C4-2B (cell line): ENCODE results near the gene FGFR3.

Experiments
- H3K27ac ChIP-seq: fragments of 450-650 bp; 2 replicates; pipeline ENCODE4 v1.5.1; 2017
- ZFX ChIP-seq: fragments of 450-650 bp; IDR thresholded peaks from 2 replicates; pipeline ENCODE4 v1.6.1; 2017
- TF ChIP-seq, protein P1 (sequence below): fragments of 450-650 bp; conservative IDR thresholded peaks from 2 replicates; pipeline ENCODE4 v1.5.1; 2017; ENCODE audit warnings: mild to moderate bottlenecking

FGFR3 gene

DNA sequence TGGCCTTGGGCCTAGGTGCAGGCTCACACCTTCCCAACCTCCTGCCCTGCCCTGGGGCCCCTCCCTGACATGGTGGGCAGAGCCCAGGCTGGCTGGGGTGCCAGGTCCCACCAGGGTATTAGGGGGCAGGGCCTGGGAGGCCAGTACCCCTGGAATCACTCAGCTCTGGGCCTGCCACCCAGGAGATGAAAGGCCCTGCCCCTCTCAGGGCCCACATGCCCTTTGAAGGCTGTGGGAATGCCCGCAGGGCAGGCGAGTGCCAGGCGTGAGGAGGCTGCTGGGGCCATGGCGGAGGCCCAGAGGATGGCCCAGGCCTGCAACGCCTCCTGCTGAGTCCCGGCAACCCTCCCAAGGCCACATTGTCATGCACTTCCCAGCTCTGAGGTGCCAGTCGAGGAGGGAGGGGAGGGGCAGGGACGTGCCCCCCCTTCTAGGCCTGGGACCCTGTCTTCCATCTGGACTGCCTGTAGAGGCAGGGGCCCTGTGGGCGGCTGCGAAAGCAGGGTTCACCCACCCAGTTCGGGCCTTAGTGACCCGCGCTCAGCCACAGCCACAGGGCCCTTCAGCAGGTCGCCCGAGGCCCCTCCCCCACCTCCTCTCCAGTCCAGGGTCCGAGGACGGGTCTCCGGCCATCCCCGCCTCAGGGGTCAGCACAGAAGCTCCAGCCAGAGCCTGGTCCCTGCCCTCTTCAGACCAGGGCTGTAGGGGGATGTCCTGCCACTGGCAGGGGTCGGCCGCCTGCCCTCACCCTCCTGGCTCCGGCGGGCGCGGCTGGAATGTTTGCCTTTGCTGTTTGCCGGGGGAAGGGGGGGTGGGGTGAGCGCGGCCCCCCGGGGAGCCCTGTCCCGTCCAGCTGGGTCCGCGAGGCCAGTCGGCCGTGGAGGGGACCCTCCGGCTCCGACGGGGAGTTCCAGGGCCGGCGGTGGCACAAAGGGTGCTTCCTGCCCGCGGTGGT lies 26.7 kb upstream of the FGFR3 start:
- TF ChIP-seq ZFX: no peak
- TF ChIP-seq, protein P1, sequence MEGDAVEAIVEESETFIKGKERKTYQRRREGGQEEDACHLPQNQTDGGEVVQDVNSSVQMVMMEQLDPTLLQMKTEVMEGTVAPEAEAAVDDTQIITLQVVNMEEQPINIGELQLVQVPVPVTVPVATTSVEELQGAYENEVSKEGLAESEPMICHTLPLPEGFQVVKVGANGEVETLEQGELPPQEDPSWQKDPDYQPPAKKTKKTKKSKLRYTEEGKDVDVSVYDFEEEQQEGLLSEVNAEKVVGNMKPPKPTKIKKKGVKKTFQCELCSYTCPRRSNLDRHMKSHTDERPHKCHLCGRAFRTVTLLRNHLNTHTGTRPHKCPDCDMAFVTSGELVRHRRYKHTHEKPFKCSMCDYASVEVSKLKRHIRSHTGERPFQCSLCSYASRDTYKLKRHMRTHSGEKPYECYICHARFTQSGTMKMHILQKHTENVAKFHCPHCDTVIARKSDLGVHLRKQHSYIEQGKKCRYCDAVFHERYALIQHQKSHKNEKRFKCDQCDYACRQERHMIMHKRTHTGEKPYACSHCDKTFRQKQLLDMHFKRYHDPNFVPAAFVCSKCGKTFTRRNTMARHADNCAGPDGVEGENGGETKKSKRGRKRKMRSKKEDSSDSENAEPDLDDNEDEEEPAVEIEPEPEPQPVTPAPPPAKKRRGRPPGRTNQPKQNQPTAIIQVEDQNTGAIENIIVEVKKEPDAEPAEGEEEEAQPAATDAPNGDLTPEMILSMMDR: no peak
- H3K27ac ChIP-seq: no peak overlapping the region

DNA sequence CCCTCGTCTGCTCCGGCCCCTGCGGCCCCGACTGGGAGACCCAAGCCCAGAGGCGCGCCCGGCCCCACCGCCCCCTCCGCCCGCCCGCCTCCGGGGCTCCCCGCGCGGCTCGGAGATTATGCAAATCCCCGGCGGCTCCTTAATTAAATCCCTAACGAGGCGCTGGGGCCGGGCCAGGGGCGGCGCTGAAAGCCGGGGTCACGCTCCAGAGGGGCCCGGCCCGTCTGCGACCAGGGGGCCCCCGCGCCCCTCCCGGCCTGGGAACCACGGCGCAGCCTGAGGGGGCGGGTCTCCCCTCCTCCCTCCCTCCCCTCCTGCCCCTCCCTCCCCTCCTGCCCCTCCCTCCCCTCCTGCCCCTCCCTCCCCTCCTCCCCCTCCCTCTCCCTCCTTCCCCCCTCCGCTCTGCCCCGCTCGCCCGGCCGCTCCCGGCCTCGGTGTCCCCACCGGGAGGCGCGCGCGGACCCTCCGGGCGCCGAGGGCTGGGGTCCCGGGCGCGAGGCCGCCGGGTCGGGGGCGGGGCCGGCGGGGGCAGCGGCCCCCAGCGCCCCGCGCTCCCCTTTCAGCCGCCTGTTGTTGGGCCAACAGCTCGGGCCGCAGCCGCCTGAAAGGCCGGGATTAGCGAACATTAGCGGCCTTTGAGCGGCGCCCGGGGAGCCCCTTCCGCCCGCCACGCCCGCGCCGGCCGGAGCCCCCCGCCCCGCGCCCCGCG lies 25.9 kb upstream of the FGFR3 start:
- TF ChIP-seq, protein P1: no peak
- no peak for TF ChIP-seq ZFX
- no peak overlapping the region for H3K27ac ChIP-seq

DNA sequence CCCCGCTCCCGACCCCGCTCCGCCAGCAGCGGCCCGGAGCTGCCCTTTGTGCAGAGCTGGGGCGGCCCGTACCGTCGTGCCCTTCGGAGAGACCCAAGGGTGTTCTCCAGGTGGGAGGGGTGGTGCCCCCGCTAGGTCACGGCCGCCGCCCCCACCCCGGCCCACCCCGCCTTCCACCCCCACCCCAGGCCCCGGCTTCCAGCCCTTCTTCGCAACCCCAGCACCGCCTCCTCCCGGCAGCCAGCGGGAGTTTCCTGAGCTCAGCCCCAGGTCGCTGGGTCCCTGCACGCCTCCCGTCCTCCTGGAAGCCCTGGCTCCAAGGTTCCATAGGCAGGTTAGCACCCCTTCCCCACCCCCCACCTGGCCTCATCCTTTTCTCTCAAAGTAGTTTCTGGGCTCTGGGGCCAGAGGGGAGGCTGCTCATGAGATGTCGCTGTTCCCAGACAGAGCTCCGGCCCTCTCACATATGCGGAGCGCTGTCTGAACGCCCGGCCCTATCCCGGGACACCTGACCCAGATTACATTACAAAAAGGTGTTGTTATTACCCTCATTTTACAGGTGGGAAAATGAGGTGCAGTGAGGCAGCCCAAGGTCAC lies 25.2 kb upstream of the FGFR3 start:
- TF ChIP-seq ZFX: no peak
- TF ChIP-seq, protein P1: no peak; the same call in 1 of the 2 replicates

DNA sequence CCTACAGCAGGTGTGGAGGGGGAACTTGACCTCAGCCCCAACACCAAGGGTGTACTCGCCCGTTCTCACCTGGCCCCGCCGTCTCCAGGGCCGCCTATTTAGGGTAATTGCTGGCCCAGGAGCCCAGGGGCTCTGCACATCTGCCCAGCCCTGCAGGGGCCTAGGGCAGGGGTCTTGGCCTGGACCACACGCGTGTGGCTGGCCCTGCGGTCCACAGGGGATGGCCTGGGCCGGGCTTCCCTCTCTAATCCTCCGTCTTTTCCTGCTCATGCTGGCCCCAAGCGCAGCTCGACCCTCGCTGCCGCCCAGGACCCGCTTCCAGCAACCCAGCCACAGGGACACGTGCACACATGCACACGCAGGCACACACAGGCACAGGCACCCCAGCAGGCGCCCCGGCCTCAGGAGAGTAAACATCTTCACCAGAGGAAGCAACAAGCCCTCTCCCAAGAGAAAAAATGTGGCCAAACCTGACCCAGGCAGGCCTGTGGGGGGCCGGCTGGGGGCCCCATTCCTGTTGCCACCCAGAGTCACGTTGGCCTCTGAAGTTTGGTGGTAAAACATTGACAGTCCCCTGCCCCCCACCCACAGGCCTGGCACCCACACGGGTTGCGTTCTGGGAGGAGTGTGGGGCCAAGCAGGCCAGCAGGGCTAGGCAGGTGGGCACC lies 24.6 kb upstream of the FGFR3 start:
- H3K27ac ChIP-seq: no peak overlapping the region
- TF ChIP-seq, protein P1: no peak
- TF ChIP-seq ZFX: no peak

More for the DNA sequence above, 25.2 kb upstream of the FGFR3 start:
- no peak overlapping the region for H3K27ac ChIP-seq

DNA sequence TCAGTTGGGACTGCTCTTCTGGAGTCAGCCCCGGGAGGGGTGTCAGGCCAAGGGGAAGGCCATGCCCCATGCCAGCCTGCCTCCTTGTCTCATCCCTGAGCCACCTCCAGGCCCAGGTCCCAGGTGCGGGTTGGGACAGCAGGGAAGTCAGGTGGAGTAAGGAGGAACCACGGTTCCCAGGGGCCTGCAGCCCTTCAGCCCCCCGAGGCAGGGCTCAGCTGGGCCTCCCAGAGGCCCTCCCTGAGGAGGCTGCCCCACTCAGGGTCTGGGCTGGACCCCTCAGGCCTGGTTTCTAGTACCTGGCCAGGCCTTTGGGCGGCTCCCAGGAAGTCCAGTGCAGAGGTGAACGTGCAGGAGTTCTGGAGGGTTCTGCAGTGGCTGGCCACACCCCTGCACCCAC lies 23.4 kb upstream of the FGFR3 start:
- TF ChIP-seq, protein P1: no peak
- TF ChIP-seq ZFX: no peak
- no peak overlapping the region for H3K27ac ChIP-seq

DNA sequence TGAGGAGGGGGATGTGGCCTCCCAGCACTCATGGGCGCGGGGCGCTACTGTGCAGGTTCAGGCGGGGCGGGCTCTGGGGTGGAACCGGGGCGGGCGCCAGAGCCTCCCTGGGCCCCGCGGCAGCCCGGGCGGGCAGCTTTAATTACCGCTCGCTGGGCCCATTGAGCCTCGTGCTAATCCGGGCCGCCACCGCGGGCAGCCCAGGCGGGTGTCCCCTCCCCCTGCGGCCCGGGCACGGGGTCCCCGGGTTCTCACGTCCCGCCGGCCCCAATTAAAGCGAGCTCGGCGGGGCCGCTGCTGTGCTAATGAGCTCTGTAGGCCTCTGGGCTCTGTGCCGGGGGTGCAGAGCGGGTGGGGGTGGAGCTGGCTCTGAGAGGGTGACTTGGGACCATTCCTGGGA lies 22.8 kb upstream of the FGFR3 start:
- H3K27ac ChIP-seq: no peak overlapping the region
- TF ChIP-seq, protein P1: no peak
- no peak for TF ChIP-seq ZFX
